IMR-90 (cell line): Measurements from ENCODE around the gene CDK18. TPM values are rescaled to one million over a fixed set of nuclear protein-coding genes. Genes with fewer than 3 reads are reported as not detected.
A peak's percentile ranks its signal among the peaks of the same experiment; 100 is the strongest.

Source experiments
- ATAC-seq: fragments of 200-7000 bp; cut with Tn5 transposase; 2 replicates; pipeline ENCODE4 v1.9.1; 2020; ENCODE audit warnings: low read depth, mild to moderate bottlenecking, moderate library complexity
- BruUV-seq: library from RNA; stranded (reverse); fragments of 400-500 nt; replicated peaks from 2 replicates; lab custom pipeline; 2021; lab: Mats Ljungman, UMichigan
- CTCF ChIA-PET: fragments of 300-600 bp; formaldehyde crosslinking; extraction: SDS; loops from one replicate; lab custom pipeline; 2021; ENCODE audit warnings: antibody characterized with exemption; lab: Yijun Ruan, JAX
- POLR2A ChIA-PET: fragments of 300-600 bp; sonication (Branson Sonifier 250); formaldehyde crosslinking; loops from one replicate; lab custom pipeline; 2022; ENCODE audit warnings: antibody characterized with exemption; ENCODE audit not compliant: unreplicated experiment; lab: Charles Lee
- DNase-seq: peaks from one replicate; pipeline ENCODE4 v3.0.0; 2013
- H2AFZ ChIP-seq: replicated peaks from 2 replicates; pipeline ENCODE3; 2013; ENCODE audit warnings: low read length, mild to moderate bottlenecking; ENCODE audit not compliant: poor library complexity
- H2AK5ac ChIP-seq: 2 replicates; pipeline ENCODE4 v1.6.1; 2013; ENCODE audit warnings: low read depth, low read length, inconsistent platforms
- H2AK9ac ChIP-seq: replicated peaks from 2 replicates; pipeline ENCODE3; 2013; ENCODE audit warnings: mild to moderate bottlenecking, low read depth, low read length, moderate library complexity; ENCODE audit not compliant: poor library complexity
- H2BK120ac ChIP-seq: 2 replicates; pipeline ENCODE4 v1.6.1; 2013; ENCODE audit warnings: low read depth, low read length, inconsistent platforms
- H2BK15ac ChIP-seq: 3 replicates; pipeline ENCODE4 v1.6.1; 2013; ENCODE audit warnings: low read depth, low read length, inconsistent platforms
- H2BK20ac ChIP-seq: 2 replicates; pipeline ENCODE4 v1.6.1; 2013; ENCODE audit warnings: low read depth, mild to moderate bottlenecking, inconsistent platforms, low read length, moderate library complexity
- H2BK5ac ChIP-seq: 2 replicates; pipeline ENCODE4 v1.6.1; 2013; ENCODE audit warnings: mild to moderate bottlenecking, low read depth, low read length, inconsistent platforms; ENCODE audit not compliant: poor library complexity, severe bottlenecking
- H3K14ac ChIP-seq: replicated peaks from 2 replicates; pipeline ENCODE4 v1.6.1; 2013; ENCODE audit warnings: low read depth, low read length, inconsistent platforms
- H3K18ac ChIP-seq: 2 replicates; pipeline ENCODE4 v1.6.1; 2013; ENCODE audit warnings: low read depth, low read length, control low read depth
- H3K23ac ChIP-seq: 2 replicates; pipeline ENCODE4 v1.6.1; 2013; ENCODE audit warnings: low read depth, low read length, inconsistent platforms
- H3K27ac ChIP-seq: 2 replicates; pipeline ENCODE4 v1.5.1; 2013; ENCODE audit warnings: mild to moderate bottlenecking, control low read depth, low read length; ENCODE audit not compliant: insufficient read depth
- H3K27me3 ChIP-seq: 2 replicates; pipeline ENCODE4 v1.6.1; 2013; ENCODE audit warnings: low read length; ENCODE audit not compliant: control insufficient read depth, insufficient read depth
- H3K36me3 ChIP-seq: 2 replicates; pipeline ENCODE4 v1.6.1; 2013; ENCODE audit warnings: low read length, mixed read lengths; ENCODE audit not compliant: control insufficient read depth, insufficient read depth
- H3K4ac ChIP-seq: 2 replicates; pipeline ENCODE4 v1.6.1; 2013; ENCODE audit warnings: low read depth, low read length, inconsistent platforms
- H3K4me1 ChIP-seq: 2 replicates; pipeline ENCODE4 v1.6.1; 2013; ENCODE audit warnings: low read length, mixed read lengths; ENCODE audit not compliant: control insufficient read depth, insufficient read depth
- H3K4me2 ChIP-seq: 2 replicates; pipeline ENCODE4 v1.6.1; 2013; ENCODE audit warnings: low read depth, mild to moderate bottlenecking, control low read depth, low read length, moderate library complexity
- H3K4me3 ChIP-seq: 2 replicates; pipeline ENCODE4 v1.5.1; 2013; ENCODE audit warnings: low read depth, mild to moderate bottlenecking, control low read depth, low read length, moderate library complexity; ENCODE audit not compliant: insufficient read depth
- H3K56ac ChIP-seq: 2 replicates; pipeline ENCODE4 v1.6.1; 2013; ENCODE audit warnings: low read length, inconsistent platforms; ENCODE audit not compliant: insufficient read depth; ENCODE audit errors: extremely low read depth
- H3K79me1 ChIP-seq, 2 experiments: 2 replicates each; pipeline ENCODE4 v1.6.1; 2013; ENCODE audit warnings: low read length in 2 of 2, inconsistent platforms in 1 of 2, low read depth in 1 of 2
- H3K9ac ChIP-seq: 2 replicates; pipeline ENCODE4 v1.6.1; 2013; ENCODE audit warnings: low read depth, low read length, control low read depth
- H3K9me1 ChIP-seq: 2 replicates; pipeline ENCODE4 v1.6.1; 2013; ENCODE audit warnings: low read length, inconsistent platforms; ENCODE audit not compliant: insufficient read depth
- H3K9me3 ChIP-seq: 2 replicates; pipeline ENCODE4 v1.6.1; 2013; ENCODE audit warnings: low read length; ENCODE audit not compliant: control insufficient read depth, insufficient read depth
- H4K20me1 ChIP-seq: 2 replicates; pipeline ENCODE4 v1.6.1; 2013; ENCODE audit warnings: low read length, inconsistent platforms; ENCODE audit not compliant: insufficient read depth
- H4K5ac ChIP-seq: 2 replicates; pipeline ENCODE4 v1.6.1; 2013; ENCODE audit warnings: mild to moderate bottlenecking, low read depth, low read length, control low read depth
- H4K8ac ChIP-seq, 2 experiments: 2 replicates each; pipeline ENCODE4 v1.6.1; 2013; ENCODE audit warnings: low read depth in 2 of 2, low read length in 2 of 2, control low read depth in 1 of 2, inconsistent platforms in 1 of 2
- H4K91ac ChIP-seq: 2 replicates; pipeline ENCODE4 v1.6.1; 2013; ENCODE audit warnings: low read depth, low read length, inconsistent platforms; ENCODE audit not compliant: insufficient read depth
- BHLHE40 ChIP-seq: fragments of 150-350 bp; IDR thresholded peaks from 2 replicates; pipeline ENCODE4 v1.6.1; 2016; ENCODE audit warnings: mild to moderate bottlenecking, low read depth, low read length
- CEBPB ChIP-seq: IDR thresholded peaks from 2 replicates; pipeline ENCODE4 v1.6.1; 2012; ENCODE audit warnings: low read depth, low read length, improper control_type of control experiment
- MAFK ChIP-seq: IDR thresholded peaks from 2 replicates; pipeline ENCODE4 v1.6.1; 2012; ENCODE audit warnings: low read depth, low read length, improper control_type of control experiment
- MAZ ChIP-seq: IDR thresholded peaks from 2 replicates; pipeline ENCODE4 v1.6.1; 2012; ENCODE audit warnings: low read depth, mild to moderate bottlenecking, low read length, improper control_type of control experiment, moderate library complexity, borderline replicate concordance
- MXI1 ChIP-seq: IDR thresholded peaks from 2 replicates; pipeline ENCODE4 v1.6.1; 2012; ENCODE audit warnings: low read depth, mild to moderate bottlenecking, low read length, moderate library complexity, borderline replicate concordance
- NFE2L2 ChIP-seq: fragments of 150-350 bp; IDR thresholded peaks from 2 replicates; pipeline ENCODE4 v1.6.1; 2016; ENCODE audit warnings: low read depth, mild to moderate bottlenecking, low read length
- POLR2A ChIP-seq: IDR thresholded peaks from 2 replicates; pipeline ENCODE4 v1.6.1; 2012; ENCODE audit warnings: mild to moderate bottlenecking, low read depth, low read length
- RAD21 ChIP-seq: IDR thresholded peaks from 2 replicates; pipeline ENCODE4 v1.6.1; 2012; ENCODE audit warnings: low read length, improper control_type of control experiment
- RCOR1 ChIP-seq: IDR thresholded peaks from 2 replicates; pipeline ENCODE4 v1.6.1; 2012; ENCODE audit warnings: mild to moderate bottlenecking, low read length, improper control_type of control experiment; ENCODE audit not compliant: insufficient replicate concordance
- WGBS, 2 experiments: methylation state at CpG; one replicate each; pipeline versions ENCODE4 v1.1.5 to v1.1.7; 2013; ENCODE audit warnings: missing lambda C conversion rate in 2 of 2; ENCODE audit not compliant: insufficient read length in 1 of 2; ENCODE audit errors: extremely low coverage in 2 of 2; 5-methylcytosine and 5-hydroxymethylcytosine counted together
- dilution Hi-C: fragments of 300-500 bp; cut with HindIII; formaldehyde crosslinking; loops from one replicate; pipeline ENCODE4 v1.14.3; 2018; ENCODE audit warnings: low sequenced_read_pairs; ENCODE audit not compliant: unreplicated experiment
- in situ Hi-C: fragments of 300-500 bp; cut with MboI; formaldehyde crosslinking; loops from 3 replicates; pipeline ENCODE4 v1.14.3; 2019; ENCODE audit warnings: low sequenced_read_pairs, inconsistent platforms, mixed read lengths
- intact Hi-C: fragments of 100-400 bp; cut with micrococcal nuclease; formaldehyde crosslinking; loops from 2 replicates; pipeline ENCODE4 v1.10.0; 2022
- polyA plus RNA-seq, 3 experiments: library from polyadenylated mRNA; depleted of rRNA; stranded (reverse); fragments of >200 nt; gene quantifications; 2 replicates each; pipeline ENCODE4 v1.2.3, GENCODE V29; 2012; ENCODE audit warnings: low replicate concordance in 1 of 3
- total RNA-seq: library from RNA; depleted of rRNA; stranded (reverse); fragments of >200 nt; gene quantifications from 2 replicates; pipeline ENCODE4 v1.2.3, GENCODE V29; 2012
- TF ChIP-seq, protein P1 (sequence below): conservative IDR thresholded peaks from 2 replicates; pipeline ENCODE4 v1.5.1; 2012; ENCODE audit warnings: mild to moderate bottlenecking, low read depth, low read length, improper control_type of control experiment

The CDK18 gene
- total and polyA plus RNA-seq, 2 of the 4 experiments (the other 2 are of a cell fraction), result 0.18 to 0.48 TPM

DNA sequence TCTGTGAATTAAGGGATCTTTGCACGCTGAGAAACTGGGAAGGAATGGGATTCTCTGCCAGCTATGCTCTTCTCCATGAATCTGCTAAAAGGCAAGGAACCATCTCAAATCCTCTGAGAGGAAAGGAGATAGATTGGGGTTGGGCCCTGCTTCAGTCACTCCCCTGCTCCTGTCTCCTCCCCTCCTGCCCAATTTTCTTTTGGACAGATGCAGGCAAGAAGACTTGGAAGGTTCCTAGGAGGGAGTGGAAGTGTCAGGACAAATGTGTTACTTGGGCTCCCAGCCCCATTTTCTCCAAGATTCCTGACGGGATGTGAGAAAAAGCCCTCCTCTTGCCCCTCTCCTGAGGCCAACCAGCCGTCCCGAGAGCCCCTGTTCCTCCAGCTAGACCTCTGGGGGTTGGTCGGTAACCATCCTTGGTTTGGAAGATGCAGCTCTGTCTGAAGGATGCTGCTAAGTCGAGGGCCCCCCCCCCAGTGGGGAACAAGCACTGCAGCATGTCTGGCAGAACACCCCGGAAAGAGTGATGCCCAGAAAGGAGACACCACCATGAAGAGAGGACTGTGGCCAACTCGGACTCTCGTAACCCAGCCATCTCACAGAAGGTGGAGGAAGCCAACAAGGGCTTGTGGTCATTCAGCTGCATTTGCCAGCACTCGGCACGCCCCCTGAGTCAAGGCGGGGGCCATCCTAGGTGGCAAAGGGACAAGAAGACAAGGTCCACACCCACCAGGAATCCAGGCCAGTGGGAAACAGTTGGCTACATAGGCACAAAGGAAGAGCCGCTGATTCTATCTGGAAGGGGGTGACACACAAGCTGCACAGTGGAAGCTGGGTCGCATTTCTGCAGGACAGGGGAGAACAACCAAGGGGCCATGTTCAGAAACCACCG, 43.7 kb downstream of the CDK18 start:
- H3K4me1 ChIP-seq, result 0 out of 2 replicates have a peak, but pooled peaks cover 2% of the 10 kb centered on the region
- CTCF ChIA-PET, result no interaction called here
- no peaks in the 10 kb centered on the region for H3K9me1 ChIP-seq
- no peak overlapping the region for H3K56ac ChIP-seq
- H3K9me3 ChIP-seq, result no peaks in the 10 kb centered on the region
- H2BK5ac ChIP-seq, result no peak overlapping the region
- H4K20me1 ChIP-seq, result no peaks in the 10 kb centered on the region
- dilution Hi-C loops (no loop called here), intact Hi-C loops (no loop called here), in situ Hi-C loops (no loop called here)
- no peak for DNase-seq
- H4K5ac ChIP-seq, result no peak overlapping the region
- no peak overlapping the region for H2BK15ac ChIP-seq
- no peak overlapping the region for H3K9ac ChIP-seq
- no peaks in the 10 kb centered on the region for H3K79me1 ChIP-seq
- H2AK9ac ChIP-seq, result peak overlapping the region; percentile 19
- POLR2A ChIA-PET, result no interaction called here
- no peak overlapping the region for H4K91ac ChIP-seq
- no peak overlapping the region for H3K4ac ChIP-seq
- H3K27ac ChIP-seq, result no peak overlapping the region
- H2AK5ac ChIP-seq, result no peak overlapping the region
- H3K4me3 ChIP-seq, result no peak overlapping the region
- H3K36me3 ChIP-seq, result no peaks in the 10 kb centered on the region
- no peak for TF ChIP-seq NFE2L2
- no peak for TF ChIP-seq RCOR1
- no peak for TF ChIP-seq CEBPB
- no peak for TF ChIP-seq MAFK
- no peak for TF ChIP-seq RAD21
- TF ChIP-seq, protein P1, sequence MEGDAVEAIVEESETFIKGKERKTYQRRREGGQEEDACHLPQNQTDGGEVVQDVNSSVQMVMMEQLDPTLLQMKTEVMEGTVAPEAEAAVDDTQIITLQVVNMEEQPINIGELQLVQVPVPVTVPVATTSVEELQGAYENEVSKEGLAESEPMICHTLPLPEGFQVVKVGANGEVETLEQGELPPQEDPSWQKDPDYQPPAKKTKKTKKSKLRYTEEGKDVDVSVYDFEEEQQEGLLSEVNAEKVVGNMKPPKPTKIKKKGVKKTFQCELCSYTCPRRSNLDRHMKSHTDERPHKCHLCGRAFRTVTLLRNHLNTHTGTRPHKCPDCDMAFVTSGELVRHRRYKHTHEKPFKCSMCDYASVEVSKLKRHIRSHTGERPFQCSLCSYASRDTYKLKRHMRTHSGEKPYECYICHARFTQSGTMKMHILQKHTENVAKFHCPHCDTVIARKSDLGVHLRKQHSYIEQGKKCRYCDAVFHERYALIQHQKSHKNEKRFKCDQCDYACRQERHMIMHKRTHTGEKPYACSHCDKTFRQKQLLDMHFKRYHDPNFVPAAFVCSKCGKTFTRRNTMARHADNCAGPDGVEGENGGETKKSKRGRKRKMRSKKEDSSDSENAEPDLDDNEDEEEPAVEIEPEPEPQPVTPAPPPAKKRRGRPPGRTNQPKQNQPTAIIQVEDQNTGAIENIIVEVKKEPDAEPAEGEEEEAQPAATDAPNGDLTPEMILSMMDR, result no peak
- no peak for TF ChIP-seq MAZ
- TF ChIP-seq BHLHE40, result no peak
- no peak for TF ChIP-seq POLR2A
- no peak for TF ChIP-seq MXI1
- no peak overlapping the region for H4K8ac ChIP-seq
- no peak overlapping the region for H3K4me2 ChIP-seq
- 59% methylated on average over 7 of the region's 15 CpGs; no CpG with 5 or more reads in 1 of the 2 experiments for WGBS, 2 experiments
- BruUV-seq, result no TSS peak
- H3K27me3 ChIP-seq, result peaks cover 23% of the 10 kb centered on the region
- H2BK20ac ChIP-seq, result no peak overlapping the region
- ATAC-seq, result no peak
- H2AFZ ChIP-seq, result no peak overlapping the region
- H3K14ac ChIP-seq, result no peak overlapping the region
- H2BK120ac ChIP-seq, result no peak overlapping the region
- no peak overlapping the region for H3K18ac ChIP-seq
- no peak overlapping the region for H3K23ac ChIP-seq
